Left colon (tissue), 2 donors: ENCODE data around the gene C1QTNF12. TPM values are rescaled to one million over a fixed set of nuclear protein-coding genes. Genes with fewer than 3 reads are reported as not detected.

ENCODE experiments used
- ATAC-seq: fragments of 200-7000 bp; cut with Tn5 transposase; one replicate; pipeline ENCODE4 v1.9.1; 2020; ENCODE audit warnings: mild to moderate bottlenecking, moderate library complexity
- DNase-seq, 2 donors: peaks; one replicate each; pipeline ENCODE4 v3.0.0-alpha.2; 2020
- intact Hi-C, 2 donors: fragments of 100-400 bp; cut with DNase I in 1 of 2; cut with micrococcal nuclease in 1 of 2; formaldehyde crosslinking; loops; one replicate each; pipeline versions ENCODE4 v1.11.2 to v1.14.0; 2022; cut with DNase I, micrococcal nuclease
- total RNA-seq, 2 donors: library from RNA; stranded (reverse); fragmentation: NEBNext Ultra II Directional; extraction: Animal tissue kit (Norgen Biotek cat#: 25700); gene quantifications; one replicate each; pipeline ENCODE4 v1.2.1, GENCODE V29; 2021
- donor health status: DM: no; HTN: no; CAD: no.
- donor health status: DM: yes; HTN: yes; CAD: no.

The C1QTNF12 gene
- total RNA-seq, 2 donors from 2014 or later = 40.0 to 71.6 TPM

- DNase-seq (no peak), ATAC-seq (no peak)
- intact Hi-C loops = no loop called here
These were observed 1.2 kb downstream of the C1QTNF12 start for GRCh38 chr1:1245178-1245816.

GRCh38 chr1:1244192-1244811 lies 2.2 kb downstream of the C1QTNF12 start:
- ATAC-seq (peak; percentile 89), DNase-seq (peak; percentile 67 to 85)
- intact Hi-C loops = no loop called here

- intact Hi-C loops = no loop called here
These were observed 2.7 kb downstream of the C1QTNF12 start for GRCh38 chr1:1243807-1244191.

GRCh38 chr1:1243266-1243660 lies 3.3 kb downstream of the C1QTNF12 start:
- DNase-seq = no peak
- no peak for ATAC-seq
- intact Hi-C loops = no loop called here

More at GRCh38 chr1:1243807-1244191, 2.7 kb downstream of the C1QTNF12 start:
- DNase-seq (no peak), ATAC-seq (peak; percentile 37)

- intact Hi-C loops = no loop called here
- DNase-seq = no peak
- ATAC-seq = no peak
These were observed 3.9 kb downstream of the C1QTNF12 start for GRCh38 chr1:1242461-1243265.

GRCh38 chr1:1241588-1242219 lies 4.8 kb downstream of the C1QTNF12 start:
- no peak for DNase-seq
- intact Hi-C loops = no loop called here
- ATAC-seq = no peak

- intact Hi-C loops = no loop called here
- DNase-seq (no peak), ATAC-seq (no peak)
These were observed 5.5 kb downstream of the C1QTNF12 start for GRCh38 chr1:1240822-1241587.

GRCh38 chr1:1240348-1240732 lies 6.2 kb downstream of the C1QTNF12 start:
- DNase-seq (no peak), ATAC-seq (no peak)
- intact Hi-C loops = no loop called here

- ATAC-seq (no peak), DNase-seq (no peak)
- intact Hi-C loops = no loop called here
These were observed 6.7 kb downstream of the C1QTNF12 start for GRCh38 chr1:1239614-1240347.

GRCh38 chr1:1239227-1239613 lies 7.3 kb downstream of the C1QTNF12 start:
- DNase-seq = no peak
- intact Hi-C loops = no loop called here
- no peak for ATAC-seq

- intact Hi-C loops = no loop called here
- DNase-seq = no peak
These were observed 7.8 kb downstream of the C1QTNF12 start for GRCh38 chr1:1238702-1239178.

GRCh38 chr1:1237874-1238701 lies 8.4 kb downstream of the C1QTNF12 start:
- ATAC-seq = peak; percentile 49
- intact Hi-C loops = no loop called here

More at GRCh38 chr1:1238702-1239178, 7.8 kb downstream of the C1QTNF12 start:
- ATAC-seq = peak; percentile 3

GRCh38 chr1:1236945-1237873 lies 9.3 kb downstream of the C1QTNF12 start:
- ATAC-seq (peak; percentile 24), DNase-seq (no peak)
- intact Hi-C loops = no loop called here

More at GRCh38 chr1:1237874-1238701, 8.4 kb downstream of the C1QTNF12 start:
- no peak for DNase-seq

- DNase-seq (no peak), ATAC-seq (no peak)
- intact Hi-C loops = no loop called here
These were observed 10.3 kb downstream of the C1QTNF12 start for GRCh38 chr1:1236176-1236763.

GRCh38 chr1:1235016-1235744 lies 11.3 kb downstream of the C1QTNF12 start:
- ATAC-seq = no peak

More at GRCh38 chr1:1235016-1235744, 11.3 kb downstream of the C1QTNF12 start:
- DNase-seq = no peak
- intact Hi-C loops = no loop called here
